Astrocyte (in vitro differentiated cells and primary cell): ENCODE results near the gene AIM2. TPM values are rescaled to one million over a fixed set of nuclear protein-coding genes. Genes with fewer than 3 reads are reported as not detected.
"Not testable (repeated sequence)": the region's sequence is repeated elsewhere in the genome, so short reads cannot be mapped to it uniquely, and the experiment has no call there.

Experiments used
- DNase-seq: peaks from one replicate; pipeline ENCODE4 v3.0.0-alpha.2; 2010; ENCODE audit warnings: low read depth
- FAIRE-seq: peaks from 2 replicates; lab custom pipeline; 2011; peaks lifted over from hg19 to GRCh38; lab: Jason Lieb, UNC
- H2AFZ ChIP-seq: 2 replicates; pipeline ENCODE4 v1.6.0; 2012; ENCODE audit warnings: low read depth, low read length, inconsistent platforms
- H3K27ac ChIP-seq: 2 replicates; pipeline ENCODE4 v1.5.1; 2011; ENCODE audit warnings: low read depth, low read length, inconsistent platforms
- H3K27me3 ChIP-seq: 2 replicates; pipeline ENCODE4 v1.6.0; 2011; ENCODE audit warnings: low read length, inconsistent platforms; ENCODE audit not compliant: insufficient read depth
- H3K36me3 ChIP-seq: 2 replicates; pipeline ENCODE4 v1.5.1; 2011; ENCODE audit warnings: low read length, inconsistent platforms; ENCODE audit not compliant: insufficient read depth
- H3K4me1 ChIP-seq: 2 replicates; pipeline ENCODE4 v1.5.1; 2011; ENCODE audit warnings: low read length, inconsistent platforms; ENCODE audit not compliant: insufficient read depth
- H3K4me2 ChIP-seq: 2 replicates; pipeline ENCODE4 v1.6.0; 2012; ENCODE audit warnings: low read length, inconsistent platforms
- H3K4me3 ChIP-seq: 2 replicates; pipeline ENCODE4 v1.5.1; 2011; ENCODE audit warnings: low read depth, mild to moderate bottlenecking, low read length, inconsistent platforms; ENCODE audit not compliant: insufficient read depth
- H3K79me2 ChIP-seq: 2 replicates; pipeline ENCODE4 v1.6.0; 2012; ENCODE audit warnings: mild to moderate bottlenecking, low read length, inconsistent platforms; ENCODE audit not compliant: insufficient read depth
- H3K9ac ChIP-seq: 2 replicates; pipeline ENCODE4 v1.6.0; 2012; ENCODE audit warnings: mild to moderate bottlenecking, low read length, inconsistent platforms
- H3K9me3 ChIP-seq: 2 replicates; pipeline ENCODE4 v1.5.1; 2012; ENCODE audit warnings: low read depth, mild to moderate bottlenecking, low read length, inconsistent platforms; ENCODE audit not compliant: insufficient read depth
- H4K20me1 ChIP-seq: 2 replicates; pipeline ENCODE4 v1.6.0; 2012; ENCODE audit warnings: low read length, inconsistent platforms; ENCODE audit not compliant: insufficient read depth
- H3K27ac Mint-ChIP-seq: one replicate; pipeline ENCODE4 v1.8.0; 2021; ENCODE audit warnings: mild to moderate bottlenecking, mixed read lengths; ENCODE audit not compliant: unreplicated experiment
- H3K27me3 Mint-ChIP-seq: one replicate; pipeline ENCODE4 v1.8.0; 2021; ENCODE audit warnings: low read depth, mixed read lengths; ENCODE audit not compliant: unreplicated experiment
- H3K36me3 Mint-ChIP-seq: one replicate; pipeline ENCODE4 v1.8.0; 2021; ENCODE audit warnings: low read depth, mixed read lengths; ENCODE audit not compliant: unreplicated experiment
- H3K4me1 Mint-ChIP-seq: one replicate; pipeline ENCODE4 v1.8.0; 2021; ENCODE audit warnings: low read depth, mixed read lengths; ENCODE audit not compliant: unreplicated experiment
- H3K4me3 Mint-ChIP-seq: one replicate; pipeline ENCODE4 v1.8.0; 2021; ENCODE audit warnings: mild to moderate bottlenecking, moderate library complexity, mixed read lengths; ENCODE audit not compliant: unreplicated experiment
- H3K9me3 Mint-ChIP-seq: one replicate; pipeline ENCODE4 v1.8.0; 2021; ENCODE audit warnings: mild to moderate bottlenecking, mixed read lengths; ENCODE audit not compliant: unreplicated experiment
- CTCF ChIP-seq: IDR thresholded peaks from 2 replicates; pipeline ENCODE4 v1.5.1; 2011; ENCODE audit warnings: low read depth, mild to moderate bottlenecking, inconsistent platforms, low read length, moderate library complexity; ENCODE audit not compliant: insufficient read depth
- EZH2 ChIP-seq: IDR thresholded peaks from 2 replicates; pipeline ENCODE4 v1.6.1; 2012; ENCODE audit warnings: mild to moderate bottlenecking, low read length, inconsistent platforms; ENCODE audit not compliant: insufficient read depth
- total RNA-seq: library from RNA; stranded (reverse); gene quantifications from 2 replicates; pipeline ENCODE4 v1.2.1, GENCODE V29; 2021

Gene AIM2
- total RNA-seq, 1 donor from 2014 or later, result 1.3 TPM

GRCh38 chr1:159113596-159114433 lies 37.2 kb upstream of the AIM2 start:
- FAIRE-seq, result no peak
- TF ChIP-seq EZH2 (no peak), CTCF (no peak)
- H2AFZ ChIP-seq, result no peak overlapping the region
- no peak overlapping the region for H3K9ac ChIP-seq
- DNase-seq, result no peak
- no peak overlapping the region for H3K4me3 Mint-ChIP-seq
- H3K4me1 Mint-ChIP-seq, result no peaks in the 10 kb centered on the region
- H3K27me3 Mint-ChIP-seq, result peaks cover 2% of the 10 kb centered on the region
- no peaks in the 10 kb centered on the region for H3K9me3 ChIP-seq
- no peak overlapping the region for H3K27ac Mint-ChIP-seq
- H3K4me1 ChIP-seq, result no peaks in the 10 kb centered on the region
- no peak overlapping the region for H3K4me3 ChIP-seq
- peaks cover 3% of the 10 kb centered on the region for H3K9me3 Mint-ChIP-seq
- H3K27me3 ChIP-seq, result no peaks in the 10 kb centered on the region
- no peaks in the 10 kb centered on the region for H3K79me2 ChIP-seq
- no peaks in the 10 kb centered on the region for H3K36me3 ChIP-seq
- no peak overlapping the region for H3K27ac ChIP-seq
- H3K36me3 Mint-ChIP-seq, result no peaks in the 10 kb centered on the region
- no peaks in the 10 kb centered on the region for H4K20me1 ChIP-seq
- H3K4me2 ChIP-seq, result no peak overlapping the region

GRCh38 chr1:159103021-159103420 lies 26.5 kb upstream of the AIM2 start:
- not testable (repeated sequence) for H3K4me1 ChIP-seq, H3K36me3 Mint-ChIP-seq, H3K4me2 ChIP-seq, DNase-seq, H2AFZ ChIP-seq, H3K79me2 ChIP-seq, H3K27me3 ChIP-seq, H3K36me3 ChIP-seq, H3K27ac ChIP-seq, H3K4me3 ChIP-seq, FAIRE-seq, H3K4me3 Mint-ChIP-seq, H3K27me3 Mint-ChIP-seq, H3K4me1 Mint-ChIP-seq, H3K9me3 ChIP-seq, H3K9me3 Mint-ChIP-seq, H3K9ac ChIP-seq, H4K20me1 ChIP-seq, H3K27ac Mint-ChIP-seq

GRCh38 chr1:159100589-159100988 lies 24.0 kb upstream of the AIM2 start:
- Histone ChIP-seq H2AFZ (no peak overlapping the region), H4K20me1 (no peaks in the 10 kb centered on the region), H3K4me2 (no peak overlapping the region), H3K4me1 (no peaks in the 10 kb centered on the region), H3K4me3 (no peak overlapping the region), H3K79me2 (no peaks in the 10 kb centered on the region), H3K9me3 (no peaks in the 10 kb centered on the region), H3K27ac (no peak overlapping the region), H3K36me3 (no peaks in the 10 kb centered on the region), H3K27me3 (peaks cover 3% of the 10 kb centered on the region), H3K9ac (no peak overlapping the region)
- no peaks in the 10 kb centered on the region for H3K9me3 Mint-ChIP-seq
- FAIRE-seq (no peak), DNase-seq (no peak)
- no peak overlapping the region for H3K27ac Mint-ChIP-seq
- TF ChIP-seq EZH2 (no peak), CTCF (no peak)
- H3K4me3 Mint-ChIP-seq, result no peak overlapping the region
- H3K36me3 Mint-ChIP-seq, result peaks cover 3% of the 10 kb centered on the region
- no peaks in the 10 kb centered on the region for H3K4me1 Mint-ChIP-seq
- H3K27me3 Mint-ChIP-seq, result peaks cover 3% of the 10 kb centered on the region
